Astrocyte (in vitro differentiated cells and primary cell): ENCODE results near the gene ESRRB. TPM values are rescaled to one million over a fixed set of nuclear protein-coding genes. Genes with fewer than 3 reads are reported as not detected.

ENCODE experiments used
- DNase-seq: peaks from one replicate; pipeline ENCODE4 v3.0.0-alpha.2; 2010; ENCODE audit warnings: low read depth
- FAIRE-seq: peaks from 2 replicates; lab custom pipeline; 2011; peaks lifted over from hg19 to GRCh38; lab: Jason Lieb, UNC
- H2AFZ ChIP-seq: 2 replicates; pipeline ENCODE4 v1.6.0; 2012; ENCODE audit warnings: low read depth, low read length, inconsistent platforms
- H3K27ac ChIP-seq: 2 replicates; pipeline ENCODE4 v1.5.1; 2011; ENCODE audit warnings: low read depth, low read length, inconsistent platforms
- H3K27me3 ChIP-seq: 2 replicates; pipeline ENCODE4 v1.6.0; 2011; ENCODE audit warnings: low read length, inconsistent platforms; ENCODE audit not compliant: insufficient read depth
- H3K36me3 ChIP-seq: 2 replicates; pipeline ENCODE4 v1.5.1; 2011; ENCODE audit warnings: low read length, inconsistent platforms; ENCODE audit not compliant: insufficient read depth
- H3K4me1 ChIP-seq: 2 replicates; pipeline ENCODE4 v1.5.1; 2011; ENCODE audit warnings: low read length, inconsistent platforms; ENCODE audit not compliant: insufficient read depth
- H3K4me2 ChIP-seq: 2 replicates; pipeline ENCODE4 v1.6.0; 2012; ENCODE audit warnings: low read length, inconsistent platforms
- H3K4me3 ChIP-seq: 2 replicates; pipeline ENCODE4 v1.5.1; 2011; ENCODE audit warnings: low read depth, mild to moderate bottlenecking, low read length, inconsistent platforms; ENCODE audit not compliant: insufficient read depth
- H3K79me2 ChIP-seq: 2 replicates; pipeline ENCODE4 v1.6.0; 2012; ENCODE audit warnings: mild to moderate bottlenecking, low read length, inconsistent platforms; ENCODE audit not compliant: insufficient read depth
- H3K9ac ChIP-seq: 2 replicates; pipeline ENCODE4 v1.6.0; 2012; ENCODE audit warnings: mild to moderate bottlenecking, low read length, inconsistent platforms
- H3K9me3 ChIP-seq: 2 replicates; pipeline ENCODE4 v1.5.1; 2012; ENCODE audit warnings: low read depth, mild to moderate bottlenecking, low read length, inconsistent platforms; ENCODE audit not compliant: insufficient read depth
- H4K20me1 ChIP-seq: 2 replicates; pipeline ENCODE4 v1.6.0; 2012; ENCODE audit warnings: low read length, inconsistent platforms; ENCODE audit not compliant: insufficient read depth
- H3K27ac Mint-ChIP-seq: one replicate; pipeline ENCODE4 v1.8.0; 2021; ENCODE audit warnings: mild to moderate bottlenecking, mixed read lengths; ENCODE audit not compliant: unreplicated experiment
- H3K27me3 Mint-ChIP-seq: one replicate; pipeline ENCODE4 v1.8.0; 2021; ENCODE audit warnings: low read depth, mixed read lengths; ENCODE audit not compliant: unreplicated experiment
- H3K36me3 Mint-ChIP-seq: one replicate; pipeline ENCODE4 v1.8.0; 2021; ENCODE audit warnings: low read depth, mixed read lengths; ENCODE audit not compliant: unreplicated experiment
- H3K4me1 Mint-ChIP-seq: one replicate; pipeline ENCODE4 v1.8.0; 2021; ENCODE audit warnings: low read depth, mixed read lengths; ENCODE audit not compliant: unreplicated experiment
- H3K4me3 Mint-ChIP-seq: one replicate; pipeline ENCODE4 v1.8.0; 2021; ENCODE audit warnings: mild to moderate bottlenecking, moderate library complexity, mixed read lengths; ENCODE audit not compliant: unreplicated experiment
- H3K9me3 Mint-ChIP-seq: one replicate; pipeline ENCODE4 v1.8.0; 2021; ENCODE audit warnings: mild to moderate bottlenecking, mixed read lengths; ENCODE audit not compliant: unreplicated experiment
- EZH2 ChIP-seq: IDR thresholded peaks from 2 replicates; pipeline ENCODE4 v1.6.1; 2012; ENCODE audit warnings: mild to moderate bottlenecking, low read length, inconsistent platforms; ENCODE audit not compliant: insufficient read depth
- total RNA-seq: library from RNA; stranded (reverse); gene quantifications from 2 replicates; pipeline ENCODE4 v1.2.1, GENCODE V29; 2021
- TF ChIP-seq, protein P1 (sequence below): IDR thresholded peaks from 2 replicates; pipeline ENCODE4 v1.5.1; 2011; ENCODE audit warnings: low read depth, mild to moderate bottlenecking, inconsistent platforms, low read length, moderate library complexity; ENCODE audit not compliant: insufficient read depth

Gene ESRRB
- total RNA-seq, 1 donor from 2014 or later: not detected

DNA sequence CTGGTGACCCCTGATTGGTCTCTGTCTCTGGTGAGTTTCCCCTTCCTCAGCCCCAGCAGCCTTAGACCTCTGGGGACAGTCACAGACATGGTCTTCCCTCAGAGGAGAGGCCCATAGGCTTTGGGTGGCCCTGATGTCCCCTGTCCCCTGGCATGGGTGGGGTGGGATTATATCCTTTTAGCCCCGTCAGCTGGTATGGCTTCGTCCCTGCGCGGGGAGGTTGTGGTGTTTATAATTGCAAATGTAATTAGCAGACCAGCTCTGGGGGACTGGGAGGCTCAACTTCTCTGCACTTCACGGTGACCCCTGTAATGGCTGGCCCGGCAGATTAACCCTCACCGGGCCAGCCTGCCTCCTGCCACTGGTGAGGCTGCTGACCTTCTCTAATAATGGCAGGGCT lies 5.1 kb downstream of the ESRRB start:
- Histone ChIP-seq H4K20me1 (no peaks in the 10 kb centered on the region), H3K9me3 (no peaks in the 10 kb centered on the region), H3K36me3 (no peaks in the 10 kb centered on the region), H3K4me1 (peaks cover 10% of the 10 kb centered on the region), H3K4me2 (no peak overlapping the region), H2AFZ (no peak overlapping the region), H3K27me3 (peaks cover 91% of the 10 kb centered on the region), H3K4me3 (no peak overlapping the region), H3K27ac (no peak overlapping the region), H3K79me2 (no peaks in the 10 kb centered on the region), H3K9ac (no peak overlapping the region)
- H3K36me3 Mint-ChIP-seq: no peaks in the 10 kb centered on the region
- peaks cover 81% of the 10 kb centered on the region for H3K27me3 Mint-ChIP-seq
- peaks cover 8% of the 10 kb centered on the region for H3K4me1 Mint-ChIP-seq
- no peak overlapping the region for H3K4me3 Mint-ChIP-seq
- H3K9me3 Mint-ChIP-seq: no peaks in the 10 kb centered on the region
- peak overlapping the region; percentile 13 for H3K27ac Mint-ChIP-seq
- FAIRE-seq (no peak), DNase-seq (no peak)
- no peak for TF ChIP-seq EZH2
- TF ChIP-seq, protein P1, sequence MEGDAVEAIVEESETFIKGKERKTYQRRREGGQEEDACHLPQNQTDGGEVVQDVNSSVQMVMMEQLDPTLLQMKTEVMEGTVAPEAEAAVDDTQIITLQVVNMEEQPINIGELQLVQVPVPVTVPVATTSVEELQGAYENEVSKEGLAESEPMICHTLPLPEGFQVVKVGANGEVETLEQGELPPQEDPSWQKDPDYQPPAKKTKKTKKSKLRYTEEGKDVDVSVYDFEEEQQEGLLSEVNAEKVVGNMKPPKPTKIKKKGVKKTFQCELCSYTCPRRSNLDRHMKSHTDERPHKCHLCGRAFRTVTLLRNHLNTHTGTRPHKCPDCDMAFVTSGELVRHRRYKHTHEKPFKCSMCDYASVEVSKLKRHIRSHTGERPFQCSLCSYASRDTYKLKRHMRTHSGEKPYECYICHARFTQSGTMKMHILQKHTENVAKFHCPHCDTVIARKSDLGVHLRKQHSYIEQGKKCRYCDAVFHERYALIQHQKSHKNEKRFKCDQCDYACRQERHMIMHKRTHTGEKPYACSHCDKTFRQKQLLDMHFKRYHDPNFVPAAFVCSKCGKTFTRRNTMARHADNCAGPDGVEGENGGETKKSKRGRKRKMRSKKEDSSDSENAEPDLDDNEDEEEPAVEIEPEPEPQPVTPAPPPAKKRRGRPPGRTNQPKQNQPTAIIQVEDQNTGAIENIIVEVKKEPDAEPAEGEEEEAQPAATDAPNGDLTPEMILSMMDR: no peak

DNA sequence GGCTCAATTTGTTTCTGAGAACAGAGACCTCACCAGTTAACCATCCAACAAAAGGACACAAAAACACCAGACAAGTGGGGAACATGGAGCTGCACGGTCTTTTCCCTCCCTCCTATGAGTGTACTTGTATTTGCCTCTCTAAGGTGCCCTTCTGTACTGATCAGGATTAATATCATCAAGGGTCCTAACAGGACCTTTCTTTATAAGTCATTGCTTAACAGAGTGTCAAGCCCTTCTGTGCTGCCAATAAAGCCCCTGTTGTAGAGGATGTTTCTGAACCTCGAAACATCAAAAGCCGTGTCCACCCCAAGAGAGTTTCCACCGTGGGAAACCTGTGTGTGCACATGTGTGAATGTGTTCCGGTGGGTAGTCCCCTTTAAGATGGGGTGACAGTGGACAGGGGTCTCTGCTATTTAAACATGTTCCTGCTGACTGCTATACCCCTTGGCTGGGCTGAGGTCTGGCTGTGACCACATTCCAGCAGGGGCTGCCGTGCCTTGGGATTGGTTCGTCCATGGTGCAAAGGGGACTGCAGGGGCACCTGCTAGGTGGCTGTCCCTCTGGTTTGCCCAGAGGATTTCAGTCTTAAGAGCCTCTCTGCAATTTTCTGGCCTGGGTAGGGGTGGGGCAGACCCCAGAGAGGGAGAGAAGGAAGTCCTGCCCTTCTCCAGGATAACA lies 6.0 kb downstream of the ESRRB start:
- Mint-ChIP-seq H3K27ac (no peak overlapping the region), H3K36me3 (no peaks in the 10 kb centered on the region), H3K27me3 (peaks cover 76% of the 10 kb centered on the region), H3K9me3 (no peaks in the 10 kb centered on the region), H3K4me3 (no peak overlapping the region), H3K4me1 (peaks cover 2% of the 10 kb centered on the region)
- Histone ChIP-seq H3K9ac (no peak overlapping the region), H4K20me1 (no peaks in the 10 kb centered on the region), H3K9me3 (no peaks in the 10 kb centered on the region), H3K27me3 (peaks cover 84% of the 10 kb centered on the region), H3K4me2 (no peak overlapping the region), H3K27ac (no peak overlapping the region), H3K79me2 (no peaks in the 10 kb centered on the region), H2AFZ (no peak overlapping the region), H3K4me3 (no peak overlapping the region), H3K4me1 (peaks cover 4% of the 10 kb centered on the region), H3K36me3 (no peaks in the 10 kb centered on the region)
- FAIRE-seq (no peak), DNase-seq (no peak)
- no peak for TF ChIP-seq EZH2
- TF ChIP-seq, protein P1: no peak

DNA sequence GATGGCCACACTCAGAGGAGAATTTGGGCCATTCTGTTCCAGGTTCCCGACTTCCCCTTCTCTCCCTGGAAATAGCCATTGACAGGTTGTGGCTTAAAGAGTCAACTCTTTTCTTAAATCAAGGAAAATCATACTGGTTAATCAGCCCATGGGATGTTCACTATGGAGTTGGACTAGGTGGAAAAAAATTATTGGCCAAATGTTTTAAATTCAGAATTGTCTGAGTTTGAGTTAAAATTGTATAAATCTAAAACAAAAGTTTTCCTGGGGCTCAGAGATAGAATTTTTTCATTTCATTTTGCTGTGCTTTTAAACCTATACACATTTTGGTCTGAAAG lies 6.5 kb downstream of the ESRRB start:
- Mint-ChIP-seq H3K4me1 (peaks cover 1% of the 10 kb centered on the region), H3K4me3 (no peak overlapping the region), H3K36me3 (no peaks in the 10 kb centered on the region), H3K27me3 (peaks cover 77% of the 10 kb centered on the region), H3K9me3 (no peaks in the 10 kb centered on the region), H3K27ac (no peak overlapping the region)
- Histone ChIP-seq H3K9ac (no peak overlapping the region), H3K4me2 (no peak overlapping the region), H3K4me1 (no peaks in the 10 kb centered on the region), H2AFZ (no peak overlapping the region), H4K20me1 (no peaks in the 10 kb centered on the region), H3K27ac (no peak overlapping the region), H3K4me3 (no peak overlapping the region), H3K27me3 (peaks cover 79% of the 10 kb centered on the region), H3K36me3 (no peaks in the 10 kb centered on the region), H3K9me3 (no peaks in the 10 kb centered on the region), H3K79me2 (no peaks in the 10 kb centered on the region)
- TF ChIP-seq, protein P1: no peak
- TF ChIP-seq EZH2: no peak
- FAIRE-seq (no peak), DNase-seq (no peak)
